ENCODE results near the gene AXIN1.
"Not testable (repeated sequence)": the region's sequence is repeated elsewhere in the genome, so short reads cannot be mapped to it uniquely, and the experiment has no call there.

The AXIN1 gene

DNA sequence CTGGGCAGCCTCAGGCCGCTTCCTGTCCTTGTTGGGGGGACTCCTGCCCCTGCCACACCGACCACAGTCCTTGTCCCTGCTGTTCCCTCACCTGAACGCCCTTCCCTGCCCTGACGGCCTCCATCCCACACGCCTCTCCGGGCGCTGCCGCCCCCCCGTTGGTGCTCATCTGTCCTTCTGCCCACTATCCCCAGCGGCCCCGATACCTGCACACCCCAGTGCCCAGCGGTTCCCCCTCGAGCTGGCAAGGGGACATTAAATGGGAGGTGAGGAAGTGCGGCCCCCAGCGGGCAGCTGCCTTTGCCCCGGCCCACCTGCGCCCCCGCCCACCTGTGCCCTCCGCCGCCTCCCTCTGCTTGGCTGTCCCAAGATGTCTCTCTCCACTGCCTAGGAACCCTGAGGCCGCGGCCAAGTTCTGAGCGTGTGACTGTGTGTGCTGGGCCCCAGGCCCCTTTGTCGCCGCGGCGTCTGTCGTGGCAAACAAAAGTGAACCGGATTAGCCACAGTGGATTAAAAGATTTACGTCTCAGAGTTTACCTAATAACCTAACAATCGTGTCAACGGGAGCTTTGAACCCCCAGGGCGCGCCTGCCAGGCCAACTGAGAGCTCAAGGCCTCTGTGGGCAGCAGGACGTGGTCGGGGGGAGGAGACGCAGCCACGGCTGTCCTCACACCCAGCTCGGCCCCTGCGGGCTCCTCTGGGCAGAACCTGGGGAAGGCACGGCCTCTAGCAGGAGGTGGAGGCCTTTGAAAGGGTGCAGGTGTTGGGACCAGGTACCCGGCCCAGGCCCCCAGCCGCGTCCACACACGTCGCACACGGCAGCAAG is 7.6 kb upstream of the AXIN1 start:
- no peak overlapping the region for H3K4me3 ChIP-seq (ENCODE audit: low read depth, low read length)

DNA sequence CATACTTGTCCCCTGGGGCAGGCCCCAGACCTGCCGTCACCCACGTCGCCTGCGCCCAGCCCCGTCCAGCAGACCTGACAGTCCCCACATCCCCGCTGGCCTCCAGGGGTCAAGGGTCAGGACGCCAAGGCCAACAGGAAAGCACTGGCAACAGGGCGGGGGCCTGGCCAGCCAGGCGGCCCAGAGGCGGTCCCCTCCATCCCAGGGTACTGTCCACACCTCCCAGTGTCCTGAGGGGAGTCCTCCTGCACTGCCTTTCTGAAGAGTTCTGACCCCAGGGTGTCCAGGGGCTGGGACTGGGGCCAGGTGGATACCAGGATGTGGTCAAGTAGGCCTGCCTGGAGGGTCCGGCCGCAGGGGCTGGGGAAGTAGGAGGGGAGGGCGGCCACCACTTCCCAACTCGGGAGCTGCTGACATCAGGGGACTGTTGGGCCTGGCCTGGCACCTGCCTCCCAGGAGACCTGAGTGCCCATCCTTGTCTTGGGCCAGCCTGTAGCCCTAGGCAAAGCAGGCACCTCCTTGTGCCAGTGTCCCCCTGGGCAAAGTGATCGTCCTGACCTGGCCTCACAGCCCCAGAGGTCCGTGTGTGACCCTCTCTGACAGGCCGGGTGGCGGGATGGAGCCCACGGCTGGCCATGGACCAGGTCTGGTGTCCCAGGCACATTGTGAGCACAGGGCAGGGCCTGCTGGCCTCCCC is 6.7 kb upstream of the AXIN1 start:
- H3K4me3 ChIP-seq (ENCODE audit: low read depth, low read length), result no peak overlapping the region

More for the DNA sequence above, 7.6 kb upstream of the AXIN1 start:
- no peak for DNase-seq (ENCODE audit: low read depth)

DNA sequence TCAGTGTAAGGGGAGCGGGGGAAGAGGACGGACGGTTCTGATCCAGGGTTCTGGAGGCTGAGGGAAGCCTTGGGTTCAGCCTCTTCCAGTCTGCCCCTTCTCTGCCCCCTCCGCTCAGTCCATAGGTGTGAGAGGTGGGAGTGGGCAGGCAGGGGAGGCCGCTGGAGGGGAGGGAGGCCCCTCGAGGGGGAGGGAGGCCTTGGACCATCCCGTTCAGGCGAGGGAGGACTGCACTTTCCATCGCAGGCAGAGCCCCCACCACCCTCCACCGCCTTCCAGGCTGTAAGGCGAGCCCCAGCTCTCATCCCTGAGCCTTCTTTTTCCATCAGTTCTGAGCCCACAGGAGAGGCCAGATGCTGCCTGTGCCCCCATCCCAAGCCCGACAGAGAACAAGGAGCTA is 4.2 kb upstream of the AXIN1 start:
- no peak overlapping the region for H3K4me3 ChIP-seq (ENCODE audit: low read depth, low read length)

More for the DNA sequence above, 6.7 kb upstream of the AXIN1 start:
- no peak for DNase-seq (ENCODE audit: low read depth)

DNA sequence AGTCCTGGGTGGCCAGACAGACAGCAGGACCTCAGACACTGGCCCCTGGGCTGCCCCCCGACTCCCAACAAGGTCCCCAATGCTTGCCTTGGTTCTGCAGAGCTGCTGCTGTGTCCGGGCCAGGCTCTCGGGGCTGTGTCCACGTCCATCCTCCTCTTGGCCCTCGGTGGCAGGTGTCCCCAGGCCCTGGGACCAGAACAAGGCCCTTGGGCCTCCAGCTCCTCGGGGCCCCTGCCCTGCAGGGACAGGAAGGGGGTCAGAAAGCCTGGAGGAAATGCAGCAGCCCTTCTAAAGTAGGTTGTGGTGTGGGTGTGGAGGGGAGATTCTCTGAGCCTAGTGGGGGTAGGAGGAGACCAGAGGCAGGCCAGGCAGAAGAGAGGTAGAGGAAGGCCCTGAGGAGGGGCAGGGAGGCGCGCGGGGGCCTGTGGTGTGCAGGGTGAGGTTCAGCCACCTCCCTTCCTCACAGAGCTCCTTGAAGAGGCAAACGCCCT is 2.5 kb upstream of the AXIN1 start:
- H3K4me3 ChIP-seq (ENCODE audit: low read depth, low read length), result no peak overlapping the region

More for the DNA sequence above, 4.2 kb upstream of the AXIN1 start:
- no peak for DNase-seq (ENCODE audit: low read depth)

DNA sequence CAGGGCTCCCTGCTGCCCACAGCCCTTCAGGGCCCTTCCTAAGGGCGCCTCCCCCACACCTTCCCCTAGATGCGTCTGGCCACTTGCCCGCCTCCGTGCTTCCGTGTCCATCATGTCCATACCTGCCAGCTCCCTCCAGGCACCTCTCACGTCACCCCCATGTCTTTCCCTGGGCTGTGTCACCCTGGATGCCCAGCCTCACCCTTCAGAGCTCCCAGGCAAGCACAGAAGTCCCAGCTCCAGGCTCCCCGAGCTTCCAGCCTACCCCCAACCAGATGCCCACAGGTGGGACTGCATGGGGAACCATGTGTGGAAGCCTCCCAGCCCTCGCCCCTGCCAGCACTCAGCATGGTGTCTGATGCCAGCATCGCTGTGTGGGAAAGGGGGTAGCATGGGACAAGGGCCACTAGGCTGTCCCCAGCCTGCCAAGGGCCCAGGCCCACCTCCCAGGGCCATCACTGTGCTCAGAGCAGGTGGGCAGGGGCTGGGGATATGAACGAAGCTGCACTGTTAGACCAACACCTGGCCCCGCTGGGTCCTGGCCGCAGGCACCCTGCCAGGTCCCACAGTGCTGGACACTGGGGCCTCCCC is 1.9 kb upstream of the AXIN1 start:
- no peak for DNase-seq (ENCODE audit: low read depth)
- no peak overlapping the region for H3K4me3 ChIP-seq (ENCODE audit: low read depth, low read length)

More for the DNA sequence above, 2.5 kb upstream of the AXIN1 start:
- DNase-seq (ENCODE audit: low read depth), result no peak

DNA sequence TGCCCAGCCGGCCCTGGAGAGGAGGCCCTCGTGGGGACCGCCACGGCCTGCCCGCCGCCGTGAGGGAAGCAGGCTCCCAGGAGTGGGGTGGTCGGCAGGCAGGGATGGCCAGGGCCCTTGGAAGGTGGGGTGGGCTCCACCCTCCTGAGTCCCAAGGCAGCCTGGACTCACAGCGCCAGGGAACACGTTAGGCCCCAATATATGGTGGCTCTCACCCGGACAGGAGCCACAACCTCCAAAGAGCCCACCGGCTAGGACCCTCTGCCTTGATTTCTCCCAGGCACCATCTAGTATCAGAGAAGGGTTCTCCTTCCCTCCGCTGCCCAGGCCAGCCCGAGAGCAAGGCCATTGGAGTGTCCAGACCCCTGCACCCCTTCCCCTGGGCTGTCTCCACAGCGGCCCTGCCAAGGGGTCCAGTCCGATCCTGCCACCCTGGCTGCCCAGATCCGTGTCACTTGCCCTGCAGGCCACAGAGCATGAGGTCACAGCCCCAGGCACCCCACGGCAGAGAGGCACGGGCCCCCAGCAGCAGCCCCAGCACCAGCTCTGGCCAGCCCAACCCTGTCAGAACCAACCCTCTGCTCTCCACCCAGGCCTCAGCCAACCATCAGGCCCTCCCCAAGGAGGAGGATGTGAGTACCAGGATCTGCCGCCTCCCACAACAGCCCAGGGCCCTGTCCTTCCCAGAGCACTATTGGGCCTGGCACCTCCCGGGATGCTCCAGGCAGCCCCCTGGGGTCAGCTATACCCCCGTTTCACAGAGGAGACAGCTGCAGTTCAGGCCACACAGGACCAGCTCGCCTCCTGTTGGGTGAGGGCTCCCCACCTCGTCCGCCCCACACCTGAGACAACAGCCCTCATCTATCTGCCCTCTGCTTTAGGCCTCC is 1.1 kb upstream of the AXIN1 start:
- peak overlapping the region; percentile 40 for H3K4me3 ChIP-seq (ENCODE audit: low read depth, low read length)
- no peak for DNase-seq (ENCODE audit: low read depth)

DNA sequence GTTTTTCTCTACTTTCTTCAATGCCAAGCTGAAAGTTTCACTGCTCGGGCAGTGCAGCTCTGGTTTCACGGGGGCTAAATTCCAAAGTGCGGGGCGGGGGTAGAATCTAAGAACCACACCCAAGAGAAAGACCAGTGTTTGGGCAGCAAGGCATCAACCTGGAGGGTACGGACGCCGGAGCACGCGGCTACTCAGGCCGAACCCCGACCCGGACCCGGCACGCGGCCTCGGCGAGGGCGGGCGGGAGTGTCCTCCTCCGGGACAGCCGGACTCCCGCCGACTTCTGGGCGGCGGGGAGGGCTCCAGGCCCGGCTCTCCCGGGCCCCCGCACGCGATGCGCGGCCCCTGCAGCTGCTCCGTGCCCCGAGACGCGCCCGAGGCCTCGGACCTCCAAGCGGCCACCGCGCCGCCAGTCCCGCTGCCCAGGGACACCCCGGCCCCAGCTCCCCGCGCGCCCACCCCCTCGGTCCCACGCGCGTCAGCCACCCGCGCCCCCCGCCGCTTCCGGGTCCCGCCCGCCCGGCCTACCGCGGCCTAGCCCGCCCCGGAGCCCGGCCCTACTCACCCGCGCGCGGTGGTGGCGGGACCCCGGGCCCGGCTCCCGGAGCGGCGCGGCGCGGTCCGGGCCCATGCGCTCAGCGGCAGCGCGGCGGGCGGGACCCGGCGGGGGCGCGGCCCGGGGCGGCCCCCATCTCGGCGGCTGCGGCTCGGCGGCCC is 561 bp downstream of the AXIN1 start:
- DNase-seq (ENCODE audit: low read depth), result no peak
- peak overlapping the region; percentile 64 for H3K4me3 ChIP-seq (ENCODE audit: low read depth, low read length)

DNA sequence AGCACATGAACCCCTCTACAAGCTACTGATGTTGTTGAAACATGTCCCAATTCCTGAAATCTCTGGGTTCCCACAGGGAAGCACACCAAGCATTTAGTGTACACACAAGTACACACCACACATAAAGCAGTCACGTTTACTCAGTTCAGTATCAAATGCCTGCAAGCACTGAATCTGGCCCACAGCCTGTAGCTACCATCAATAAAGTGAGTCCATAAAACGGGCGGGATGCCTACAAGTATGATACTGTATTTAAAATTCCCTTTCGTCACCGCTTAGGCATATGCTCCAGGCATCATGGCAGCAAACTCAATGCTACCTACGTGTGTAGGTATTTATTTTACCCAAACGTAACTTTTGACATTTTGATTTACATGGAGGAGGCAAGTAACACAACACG is 2.3 kb downstream of the AXIN1 start:
- H3K4me3 ChIP-seq (ENCODE audit: low read depth, low read length), result no peak overlapping the region
- no peak for DNase-seq (ENCODE audit: low read depth)

DNA sequence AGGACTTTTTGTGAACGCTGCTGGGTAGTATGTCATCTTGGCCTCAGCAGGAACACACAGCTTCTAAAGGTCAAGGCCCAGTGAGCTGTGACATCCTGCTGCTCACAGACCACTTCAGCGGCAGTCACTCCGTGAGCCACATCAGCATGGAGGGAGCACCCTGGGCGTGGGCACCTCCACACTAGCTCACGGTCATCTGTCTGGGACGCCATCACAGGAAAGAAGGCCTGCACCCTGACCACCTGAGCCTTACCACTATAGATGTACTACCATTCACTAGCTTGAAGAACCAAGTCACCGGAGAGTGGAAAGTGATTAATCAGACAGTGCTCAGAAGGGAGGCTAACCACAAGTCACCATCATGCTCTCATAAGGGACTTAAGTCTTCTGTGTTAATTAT is 3.3 kb downstream of the AXIN1 start:
- DNase-seq (ENCODE audit: low read depth), result no peak
- no peak overlapping the region for H3K4me3 ChIP-seq (ENCODE audit: low read depth, low read length)

DNA sequence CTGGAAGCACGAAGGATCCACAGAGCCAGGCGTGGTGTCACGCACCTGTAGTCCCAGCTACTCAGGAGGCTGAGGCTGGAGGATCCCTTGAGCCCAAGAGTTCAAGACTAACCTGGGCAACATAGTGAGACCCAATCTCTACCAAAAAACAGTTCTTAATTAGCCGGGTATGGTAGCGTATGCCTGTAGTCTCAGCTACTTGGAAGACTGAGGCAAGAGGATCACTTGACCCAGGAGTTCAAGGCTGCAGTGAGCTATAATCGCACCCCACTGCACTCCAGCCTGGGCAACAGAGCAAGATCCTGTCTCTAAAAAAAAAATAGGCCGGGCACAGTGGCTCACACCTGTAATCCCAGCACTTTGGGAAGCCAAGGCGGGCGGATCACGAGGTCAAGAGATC is 4.0 kb downstream of the AXIN1 start:
- not testable (repeated sequence) for DNase-seq (ENCODE audit: low read depth); H3K4me3 ChIP-seq (ENCODE audit: low read depth, low read length)

DNA sequence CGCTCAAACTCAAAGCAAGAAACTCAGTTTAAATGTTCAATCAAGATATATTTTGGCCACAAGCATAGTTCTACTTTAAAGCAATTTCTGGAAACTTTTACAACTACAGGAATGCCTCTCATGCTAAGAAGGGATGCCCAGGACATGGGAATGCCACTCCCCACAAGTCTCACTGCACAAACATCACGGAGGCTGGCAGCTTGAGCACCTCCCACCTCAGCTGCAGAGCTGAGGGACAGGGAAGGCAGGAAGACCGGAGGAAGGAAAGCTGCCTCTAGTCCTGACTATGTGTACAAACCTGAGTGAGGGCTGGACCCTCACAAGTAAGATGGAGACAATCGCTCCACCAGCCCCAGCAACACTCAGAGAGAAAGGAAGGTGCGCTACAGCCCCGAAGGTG is 5.3 kb downstream of the AXIN1 start:
- no peak overlapping the region for H3K4me3 ChIP-seq (ENCODE audit: low read depth, low read length)
- no peak for DNase-seq (ENCODE audit: low read depth)

DNA sequence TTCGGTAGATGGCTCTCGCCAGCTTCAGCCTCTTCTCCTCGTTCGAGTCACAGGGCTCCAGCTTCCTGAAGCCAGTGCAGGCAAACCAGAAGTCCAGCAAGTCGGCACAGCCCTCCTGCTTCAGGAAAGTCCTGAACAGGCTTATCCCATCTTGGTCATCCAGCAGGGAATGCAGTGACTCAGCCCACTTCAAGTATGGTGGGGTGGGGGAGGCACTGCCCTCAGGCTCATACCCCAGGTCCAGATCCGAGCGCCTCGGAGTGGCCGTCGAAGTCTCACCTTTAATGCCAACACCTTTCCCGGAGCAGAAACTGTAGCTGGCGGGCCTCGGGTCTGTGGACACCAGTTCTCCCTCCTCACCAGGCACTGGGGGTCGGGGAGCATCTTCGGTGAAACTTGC is 5.9 kb downstream of the AXIN1 start:
- no peak overlapping the region for H3K4me3 ChIP-seq (ENCODE audit: low read depth, low read length)
- DNase-seq (ENCODE audit: low read depth), result no peak

DNA sequence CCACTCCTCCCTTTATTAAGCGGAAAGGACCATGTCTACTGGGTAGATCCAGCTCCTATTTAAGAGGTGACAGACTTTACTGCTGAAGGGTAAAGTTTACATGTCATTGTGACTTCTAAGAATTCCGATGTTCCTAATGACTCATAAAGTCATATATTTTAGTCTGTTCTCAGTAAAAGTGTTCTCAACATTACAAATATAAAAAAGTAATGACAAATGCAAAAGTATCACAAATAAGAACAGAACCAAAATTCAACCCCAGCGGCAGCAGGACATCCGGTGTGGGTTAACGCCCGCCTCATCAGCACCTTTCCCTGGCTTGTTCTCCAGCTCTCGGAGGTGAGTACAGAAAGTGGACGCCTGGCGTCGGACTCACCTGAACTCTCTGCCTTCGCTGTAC is 6.8 kb downstream of the AXIN1 start:
- no peak overlapping the region for H3K4me3 ChIP-seq (ENCODE audit: low read depth, low read length)
- DNase-seq (ENCODE audit: low read depth), result no peak

DNA sequence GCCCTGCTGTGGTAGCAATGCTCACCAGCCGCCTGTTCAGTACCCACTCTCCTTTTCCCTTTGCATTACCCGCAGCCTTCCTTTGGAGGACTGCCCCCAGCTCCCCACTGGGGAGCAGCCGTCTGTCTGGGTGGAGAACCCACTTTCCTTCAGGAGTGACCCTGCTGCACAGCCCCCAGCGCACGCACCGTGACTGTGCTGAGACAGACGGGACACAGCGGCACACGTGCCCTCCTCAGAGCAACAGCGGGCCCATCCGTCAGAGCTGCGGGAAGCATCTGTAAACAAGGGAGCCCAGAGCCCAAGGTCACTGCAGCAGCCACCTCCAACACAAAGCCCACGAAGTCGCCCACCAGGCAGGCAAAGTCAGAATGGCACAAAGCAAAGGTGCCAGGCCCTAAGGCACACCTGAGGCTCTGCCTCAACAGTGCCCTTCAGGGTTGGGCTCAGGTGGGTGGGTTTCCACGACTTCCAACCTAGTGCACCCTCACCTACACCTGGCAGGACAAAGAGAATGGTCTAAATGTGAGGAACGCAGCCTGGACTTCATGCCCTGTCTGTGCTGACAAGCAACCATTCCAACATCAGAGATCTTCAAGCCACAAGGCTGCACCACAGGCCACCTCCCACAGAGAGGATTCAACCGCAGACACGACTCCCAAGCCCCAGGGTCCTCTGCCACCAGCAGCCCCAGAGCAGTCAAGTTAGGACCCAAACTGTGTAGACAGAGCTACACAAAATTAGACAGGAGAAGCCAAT is 9.9 kb downstream of the AXIN1 start:
- H3K4me3 ChIP-seq (ENCODE audit: low read depth, low read length), result no peak overlapping the region
- no peak for DNase-seq (ENCODE audit: low read depth)

DNA sequence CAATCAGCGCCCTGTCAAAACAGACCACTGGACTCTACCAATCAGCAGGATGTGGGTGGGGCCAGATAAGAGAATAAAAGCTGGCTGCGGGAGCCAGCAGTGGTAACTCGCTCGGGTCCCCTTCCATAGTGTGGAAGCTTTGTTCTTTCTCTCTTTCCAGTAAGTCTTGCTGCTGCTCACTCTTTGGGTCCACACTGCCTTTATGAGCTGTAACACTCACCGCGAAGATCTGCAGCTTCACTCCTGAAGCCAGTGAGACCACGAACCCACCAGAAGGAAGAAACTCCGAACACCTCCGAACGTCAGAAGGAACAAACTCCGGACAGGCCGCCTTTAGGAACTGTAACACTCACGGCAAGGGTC is 10.6 kb downstream of the AXIN1 start:
- DNase-seq (ENCODE audit: low read depth); H3K4me3 ChIP-seq (ENCODE audit: low read depth, low read length): not testable (repeated sequence)

DNA sequence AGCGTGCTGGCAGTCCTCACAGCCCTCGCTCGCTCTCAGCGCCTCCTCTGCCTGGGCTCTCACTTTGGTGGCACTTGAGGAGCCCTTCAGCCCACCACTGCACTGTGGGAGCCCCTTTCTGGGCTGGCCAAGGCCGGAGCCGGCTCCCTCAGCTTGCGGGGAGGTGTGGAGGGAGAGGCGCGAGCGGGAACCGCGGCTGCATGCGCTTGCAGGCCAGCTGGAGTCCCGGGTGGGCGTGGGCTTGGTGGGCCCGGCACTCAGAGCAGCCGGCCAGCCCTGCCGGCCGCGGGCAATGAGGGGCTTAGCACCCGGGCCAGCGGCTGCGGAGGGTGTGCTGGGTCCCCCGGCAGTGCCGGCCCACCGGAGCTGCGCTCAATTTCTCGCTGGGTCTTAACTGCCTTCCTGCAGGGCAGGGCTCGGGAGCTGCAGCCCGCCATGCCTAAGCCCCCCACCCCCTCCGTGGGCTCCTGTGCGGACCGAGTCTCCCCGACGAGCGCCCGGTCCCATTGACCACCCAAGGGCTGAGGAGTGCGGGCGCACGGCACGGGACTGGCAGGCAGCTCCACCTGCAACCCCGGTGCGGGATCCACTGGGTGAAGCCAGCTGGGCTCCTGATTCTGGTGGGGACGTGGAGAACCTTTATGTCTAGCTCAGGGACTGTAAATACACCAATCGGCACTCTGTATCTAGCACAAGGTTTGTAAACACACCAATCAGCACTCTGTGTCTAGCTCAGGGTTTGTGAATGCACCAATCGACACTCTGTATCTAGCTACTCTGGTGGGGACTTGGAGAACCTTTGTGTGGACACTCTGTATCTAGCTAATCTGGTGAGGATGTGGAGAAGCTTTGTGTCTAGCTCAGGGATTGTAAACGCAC is 11.2 kb downstream of the AXIN1 start:
- not testable (repeated sequence) for DNase-seq (ENCODE audit: low read depth); H3K4me3 ChIP-seq (ENCODE audit: low read depth, low read length)

DNA sequence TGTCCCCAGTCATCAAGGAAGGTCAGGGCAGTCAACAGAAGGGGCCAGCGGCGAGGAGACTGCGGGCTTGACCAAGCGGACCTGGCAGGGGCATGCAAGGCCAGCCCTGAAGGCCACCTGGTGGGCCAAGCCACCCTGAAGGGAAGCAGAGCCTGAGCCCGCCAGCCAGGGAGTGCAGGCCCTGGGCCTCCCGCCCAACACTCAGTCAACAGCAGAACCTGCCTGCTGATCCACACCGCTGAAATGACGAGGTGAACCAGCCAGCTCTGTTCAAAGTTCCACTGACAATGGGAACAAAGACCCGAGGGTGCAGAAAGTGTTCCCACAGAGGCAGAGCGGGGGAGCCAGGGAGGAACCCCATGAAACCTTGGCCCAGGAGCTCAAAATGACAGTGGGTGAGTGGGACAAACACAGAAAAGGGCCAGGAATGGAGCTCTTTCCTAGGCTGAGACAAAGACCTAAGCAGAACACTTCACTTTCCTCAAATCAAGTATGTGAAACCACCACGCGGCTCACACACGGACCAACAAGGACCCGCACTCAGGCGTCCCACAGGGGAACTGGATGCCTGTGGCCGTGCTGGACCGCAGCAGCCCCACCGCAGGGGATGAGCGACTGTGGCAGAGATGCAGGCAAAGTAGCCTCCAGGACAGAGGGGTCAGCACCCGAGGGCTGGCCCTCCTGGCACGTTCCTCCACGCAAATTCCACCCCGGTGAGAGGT is 12.0 kb downstream of the AXIN1 start:
- DNase-seq (ENCODE audit: low read depth), result no peak
- H3K4me3 ChIP-seq (ENCODE audit: low read depth, low read length), result no peak overlapping the region
